NCI-H510A treated with DMSO at 0.1 percent for 48 hours (cell line): Measurements from ENCODE around the gene OR52E4.

Experiments used
- DNase-seq: peaks from one replicate; lab custom pipeline; 2025; lab: John Stamatoyannopoulos, UW

Gene OR52E4

DNA sequence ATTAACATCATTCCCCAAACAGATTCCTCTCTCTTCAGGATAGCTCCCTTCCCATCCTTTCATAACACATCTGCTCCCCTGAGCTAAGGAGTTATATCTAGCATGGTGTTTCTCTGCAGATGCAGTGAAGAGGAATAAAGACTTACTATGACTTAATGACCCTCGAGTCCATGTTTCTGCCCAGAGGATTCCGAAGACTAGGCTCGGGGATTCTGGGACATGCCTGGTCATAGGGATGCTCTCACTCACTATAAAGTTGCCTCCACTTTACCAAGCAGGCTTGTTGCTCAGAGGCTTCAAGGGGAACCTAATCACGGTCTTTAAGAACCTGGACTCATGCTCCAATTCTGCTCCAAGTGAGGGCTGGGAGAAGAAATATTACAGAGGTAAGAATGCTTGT is at the start of gene OR52E4:
Gene OR52E4 (plus strand): TSS at position 301 of the 400 bp plus-strand sequence. CDS start 3,664 bp downstream, outside the sequence.
- no peak for DNase-seq

DNA sequence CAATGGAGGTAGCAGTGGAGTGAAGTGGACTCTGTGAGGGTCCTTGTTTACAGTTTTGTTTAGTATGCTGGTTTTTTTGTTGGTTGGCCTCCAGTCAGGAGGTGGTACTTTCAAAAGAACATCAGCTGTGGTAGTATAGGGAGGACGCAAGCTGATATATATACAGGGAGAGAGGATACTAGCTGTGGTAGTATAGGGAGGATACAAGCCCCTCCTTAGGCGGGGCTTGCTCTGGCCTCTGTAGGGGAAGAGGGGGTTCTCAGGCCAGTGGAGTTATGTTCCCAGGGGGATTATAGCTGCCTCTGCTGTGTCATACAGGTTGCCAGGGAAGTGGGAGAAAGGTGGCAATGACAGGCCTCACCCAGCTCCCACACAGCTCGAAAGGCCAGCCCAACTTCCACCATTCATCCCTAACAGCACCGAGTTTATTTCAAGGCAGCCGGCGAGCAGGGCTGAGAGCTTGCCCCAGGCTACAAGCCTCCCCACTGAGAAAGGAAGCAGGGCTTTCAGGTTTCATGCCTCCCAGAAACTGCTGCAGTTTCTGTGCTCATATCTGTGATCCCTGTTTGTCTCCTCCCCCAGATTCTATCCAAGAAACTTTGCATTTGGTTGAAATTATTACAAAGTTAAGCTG is 49.1 kb upstream of the OR52E4 start:
- DNase-seq, result no peak

DNA sequence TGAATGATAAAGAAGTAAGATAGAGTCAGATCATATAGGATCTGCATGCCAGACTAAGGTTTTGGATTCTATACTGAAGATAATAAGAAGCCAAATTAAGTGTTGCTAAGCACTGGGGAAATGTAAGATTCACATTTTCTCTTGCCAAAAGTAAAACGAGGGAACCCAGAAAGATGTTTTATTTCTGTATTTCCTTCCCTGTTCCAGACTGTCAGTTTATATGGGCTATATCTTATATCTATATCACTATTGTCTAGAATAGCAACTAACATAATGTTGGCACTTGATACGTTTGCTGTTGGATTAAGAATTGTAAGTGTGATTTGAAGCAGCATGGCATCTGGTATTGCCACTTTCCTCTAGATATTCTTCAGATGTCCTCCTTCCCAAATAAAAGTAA is 47.0 kb upstream of the OR52E4 start:
- no peak for DNase-seq

DNA sequence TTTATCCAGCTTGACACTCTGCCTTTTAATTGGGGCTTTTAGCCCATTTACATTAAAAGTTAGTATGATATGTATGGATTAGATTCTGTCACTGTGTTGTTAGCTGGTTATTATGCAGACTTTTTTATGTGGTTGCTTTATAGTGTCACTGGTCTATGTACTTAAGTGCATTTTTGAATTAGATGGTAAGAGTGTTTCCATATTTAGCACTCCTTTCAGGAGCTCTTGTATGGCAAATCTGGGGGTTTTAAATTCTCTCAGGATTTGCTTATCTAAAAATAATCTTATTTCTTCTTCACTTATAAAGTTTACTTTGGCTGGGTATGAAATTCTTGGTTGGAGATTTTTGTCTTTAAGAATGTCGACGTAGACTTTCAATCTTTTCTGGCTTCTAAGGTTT is 42.7 kb upstream of the OR52E4 start:
- no peak for DNase-seq

DNA sequence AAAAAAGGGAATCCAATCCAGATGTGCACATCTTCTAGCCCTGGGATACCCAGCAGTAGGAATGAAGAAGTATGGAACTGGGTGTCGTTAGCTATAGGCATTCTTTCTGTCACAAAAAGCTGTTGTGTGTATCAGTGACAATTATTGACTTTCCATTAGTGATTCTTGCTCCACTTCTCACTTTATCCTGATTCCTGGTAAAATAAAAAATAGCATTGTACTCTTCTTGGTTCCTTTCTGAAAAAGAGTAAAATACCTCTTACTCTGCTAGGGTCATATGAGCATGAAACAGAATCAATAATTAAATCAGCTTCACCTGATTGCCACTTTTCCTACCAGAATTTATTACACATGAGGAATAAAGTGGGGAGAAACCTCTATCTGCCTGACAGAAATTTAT is 38.6 kb upstream of the OR52E4 start, which contains the start of gene OR52E6:
Gene OR52E6 (minus strand): TSS at position 101 of the 400 bp plus-strand sequence. CDS start 0 bp downstream, at position 101.
- DNase-seq, result no peak

DNA sequence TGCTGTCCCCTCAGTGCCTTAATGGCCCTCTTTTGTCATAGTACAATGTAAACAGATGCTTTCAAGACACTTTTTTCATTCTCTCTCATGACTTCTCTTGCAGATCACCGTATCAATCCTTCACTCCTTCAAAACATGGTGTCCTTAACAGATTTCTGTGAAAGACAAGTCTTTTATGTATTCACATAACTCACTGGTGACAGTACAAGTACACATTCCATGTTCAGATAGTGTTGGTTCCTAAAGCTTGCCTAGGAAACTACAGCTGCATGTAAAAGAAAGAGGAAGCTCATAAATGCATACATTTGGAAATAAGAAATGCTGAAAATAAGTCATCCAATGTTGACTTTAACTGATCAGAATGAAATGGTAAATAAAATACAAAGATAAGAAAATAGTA is 33.7 kb upstream of the OR52E4 start:
- no peak for DNase-seq

DNA sequence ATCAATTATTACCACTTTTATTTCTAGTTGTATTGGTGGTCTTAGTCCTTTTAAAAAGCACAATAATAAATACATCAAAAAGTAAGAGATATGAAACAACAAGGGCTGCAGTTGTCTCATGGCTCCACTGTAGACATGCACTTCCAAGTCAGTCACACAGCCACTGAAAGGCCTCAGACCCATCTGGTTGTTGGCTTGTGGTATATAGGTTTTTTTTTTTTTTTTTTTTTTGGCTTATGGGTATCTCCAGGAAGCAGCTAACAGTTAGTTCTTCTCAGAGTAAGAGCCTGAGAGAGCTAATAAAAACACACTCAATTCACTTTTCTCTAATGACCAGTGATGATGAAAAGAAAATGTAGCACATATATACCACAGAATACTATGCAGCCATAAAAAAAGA is 32.7 kb upstream of the OR52E4 start:
- no peak for DNase-seq

DNA sequence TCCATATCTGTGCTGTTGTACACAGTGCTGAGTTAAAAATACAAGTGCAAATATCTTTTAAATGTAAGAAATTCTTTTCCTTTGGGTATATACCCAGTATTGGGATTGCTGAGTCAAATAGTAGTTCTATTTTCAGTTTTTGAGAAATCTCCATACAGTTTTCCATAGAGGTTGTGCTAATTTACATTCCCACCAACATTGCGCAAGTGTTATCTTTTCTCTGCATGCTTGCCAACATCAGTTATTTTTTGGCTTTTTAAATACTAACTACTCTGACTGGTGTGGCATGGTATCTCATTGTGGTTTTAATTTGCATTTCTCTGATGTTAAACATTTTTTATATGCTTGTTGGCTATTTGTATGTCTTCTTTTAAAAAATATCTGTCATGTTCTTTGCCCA is 29.4 kb upstream of the OR52E4 start:
- DNase-seq, result no peak

DNA sequence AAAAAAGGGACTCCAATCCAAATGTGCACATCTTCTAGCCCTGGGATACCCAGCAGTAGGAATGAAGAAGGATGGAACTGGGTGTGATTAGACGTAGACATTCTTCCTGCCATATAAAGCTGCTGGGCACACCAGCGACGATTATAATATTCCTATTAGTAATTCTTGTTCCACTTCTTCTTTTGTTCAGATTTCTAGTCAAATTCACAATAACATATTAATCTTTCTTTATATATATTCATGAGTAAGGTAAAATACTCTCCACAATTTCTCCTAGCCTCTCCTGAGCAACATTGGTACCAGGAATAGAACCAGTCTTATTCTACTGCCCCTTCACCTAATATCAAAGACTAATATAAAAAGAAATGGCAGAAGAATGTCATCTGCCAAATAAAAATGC is 22.8 kb upstream of the OR52E4 start, which contains the start of gene OR52E8:
Gene OR52E8 (minus strand): TSS at position 101 of the 400 bp plus-strand sequence. CDS start 0 bp downstream, at position 101.
- no peak for DNase-seq

DNA sequence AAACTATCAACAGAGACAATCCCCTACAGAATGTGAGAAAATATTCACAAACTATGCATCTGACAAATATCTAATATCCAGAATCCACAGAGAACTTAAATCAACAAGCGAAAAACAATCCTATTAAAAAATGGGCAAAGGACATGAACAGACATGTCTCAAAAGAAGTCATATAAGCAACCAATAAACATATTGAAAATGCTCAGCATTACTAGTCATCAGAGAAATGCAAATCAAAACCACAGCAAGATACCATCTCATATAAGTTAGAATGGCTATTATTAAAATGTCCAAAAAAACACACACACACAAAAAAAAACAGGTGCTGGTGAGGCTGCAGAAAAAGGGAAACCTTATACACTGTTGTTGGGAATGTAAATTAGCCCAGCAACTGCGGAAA is 14.6 kb upstream of the OR52E4 start:
- no peak for DNase-seq

DNA sequence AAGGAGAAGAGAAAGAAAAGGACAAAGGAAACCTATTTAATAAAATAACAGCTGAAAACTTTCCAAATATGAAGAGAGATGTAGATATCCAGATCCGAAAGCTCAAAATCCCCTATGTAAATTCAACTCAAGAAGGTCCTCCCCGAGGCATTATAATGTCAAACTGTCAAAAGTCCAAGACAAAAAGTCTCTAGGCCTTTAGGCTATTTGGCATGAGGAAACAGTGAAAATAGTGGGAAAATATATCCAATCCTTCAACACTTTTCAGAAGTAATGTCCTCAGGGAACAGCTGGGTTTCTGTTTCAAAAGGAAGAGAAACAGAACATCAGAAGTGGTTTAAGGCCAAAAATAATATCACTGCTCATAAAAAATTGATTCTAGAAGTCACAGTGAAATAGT is 1.9 kb upstream of the OR52E4 start:
- no peak for DNase-seq

DNA sequence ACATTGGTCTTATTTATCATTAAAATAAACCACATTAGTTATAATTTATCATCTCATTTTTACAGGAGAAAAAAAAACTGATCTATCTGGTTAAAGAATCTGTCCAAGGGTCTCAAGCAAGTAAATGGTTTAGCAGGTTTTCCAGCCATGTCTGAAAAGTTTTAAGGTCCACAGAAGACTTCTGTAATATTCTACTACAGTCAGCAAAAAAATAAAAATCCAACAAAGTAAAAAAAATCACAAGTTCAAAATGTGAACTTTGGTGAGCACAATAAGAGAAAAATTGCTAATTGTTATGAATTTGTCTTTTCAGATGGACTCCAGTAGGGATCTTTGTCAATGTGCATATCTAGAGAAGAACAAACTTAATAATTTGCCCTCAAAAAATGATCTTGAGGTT is 1.3 kb downstream of the OR52E4 start:
- DNase-seq, result no peak

DNA sequence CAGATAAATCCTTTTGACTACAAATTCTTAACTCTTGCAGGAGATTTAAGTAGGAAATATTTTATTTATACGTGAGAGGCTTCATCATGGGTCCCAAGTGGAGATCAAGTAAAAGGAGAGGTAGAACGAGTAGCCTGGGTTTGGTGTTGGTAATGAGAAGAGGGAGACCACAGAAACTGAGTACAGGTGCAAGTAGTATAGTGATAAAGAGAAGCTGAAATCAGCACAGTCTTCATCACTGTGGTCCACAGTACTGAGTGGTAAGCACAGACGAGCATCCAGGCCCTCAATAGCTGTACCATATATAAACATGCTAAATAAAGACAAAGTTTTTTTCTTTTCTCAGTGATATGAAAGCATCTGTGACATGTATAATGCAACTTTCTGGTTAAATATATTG is 6.7 kb downstream of the OR52E4 start:
- DNase-seq, result no peak

DNA sequence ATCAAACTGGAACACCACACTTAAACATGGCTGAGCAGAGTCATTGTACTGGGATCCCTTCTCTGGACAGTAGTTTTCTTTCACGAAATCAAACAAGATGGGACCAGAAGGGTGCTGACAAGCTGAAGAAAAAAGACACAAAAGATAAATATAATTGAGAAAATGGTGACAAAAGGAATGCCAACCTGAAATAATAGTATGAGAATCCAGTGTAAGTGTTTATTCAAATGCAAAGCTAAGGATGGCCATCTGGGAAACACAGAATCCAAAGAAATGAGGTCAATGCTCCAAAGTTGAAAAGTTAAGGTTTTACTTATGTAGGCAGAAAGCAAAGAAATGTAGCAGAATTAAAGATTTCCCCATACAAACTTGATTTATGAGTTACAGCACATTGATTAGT is 7.2 kb downstream of the OR52E4 start:
- DNase-seq, result no peak

DNA sequence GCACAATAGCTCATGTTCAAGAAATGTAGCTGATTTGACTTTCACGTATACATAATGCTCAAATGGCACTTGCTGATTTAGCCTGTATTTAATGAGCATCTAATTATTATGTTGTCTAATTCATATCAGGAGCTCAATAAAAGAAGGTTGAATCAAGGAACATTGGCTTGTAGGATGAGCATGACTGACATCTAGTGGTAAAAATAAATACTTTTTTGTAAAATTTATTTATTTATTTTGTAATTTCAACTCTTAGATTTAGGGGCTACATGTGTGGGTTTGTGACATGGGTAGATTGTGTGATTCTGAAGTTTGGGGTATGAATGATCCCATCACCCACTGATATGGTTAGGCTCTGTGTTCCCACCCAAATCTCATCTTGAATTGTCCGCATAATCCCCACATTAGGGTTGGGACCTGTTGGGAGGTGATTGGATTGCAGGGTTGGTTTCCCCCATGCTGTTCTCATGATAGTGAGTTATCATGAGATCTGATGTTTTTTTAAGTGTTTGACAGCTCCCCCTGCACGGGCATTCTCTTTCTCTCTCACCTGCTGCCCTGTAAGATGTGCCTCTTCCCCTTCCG is 10.9 kb downstream of the OR52E4 start:
- peak; percentile 6 for DNase-seq

DNA sequence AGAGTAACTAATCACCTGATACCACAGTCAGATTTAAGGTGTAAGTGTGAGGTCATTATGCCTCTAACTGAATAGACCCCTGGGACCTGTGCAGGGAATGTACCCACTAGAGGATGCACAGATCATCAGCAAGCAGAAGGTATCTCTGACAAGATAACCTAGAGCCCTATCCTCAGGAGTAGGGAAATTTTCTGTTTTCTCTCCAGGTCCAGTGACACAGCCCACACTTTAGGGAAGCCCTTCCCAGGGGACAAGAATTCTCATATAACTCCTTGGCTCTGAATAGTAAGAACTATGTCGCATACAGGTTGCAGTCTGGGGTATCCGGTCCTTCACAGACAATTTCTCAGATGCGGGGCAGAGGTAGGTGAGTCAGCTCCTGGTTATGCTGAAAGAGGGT is 12.5 kb downstream of the OR52E4 start, which contains the start of gene OR52E5:
Gene OR52E5 (plus strand): TSS at position 301 of the 400 bp plus-strand sequence. CDS start 7,569 bp downstream, outside the sequence.
- DNase-seq, result no peak

DNA sequence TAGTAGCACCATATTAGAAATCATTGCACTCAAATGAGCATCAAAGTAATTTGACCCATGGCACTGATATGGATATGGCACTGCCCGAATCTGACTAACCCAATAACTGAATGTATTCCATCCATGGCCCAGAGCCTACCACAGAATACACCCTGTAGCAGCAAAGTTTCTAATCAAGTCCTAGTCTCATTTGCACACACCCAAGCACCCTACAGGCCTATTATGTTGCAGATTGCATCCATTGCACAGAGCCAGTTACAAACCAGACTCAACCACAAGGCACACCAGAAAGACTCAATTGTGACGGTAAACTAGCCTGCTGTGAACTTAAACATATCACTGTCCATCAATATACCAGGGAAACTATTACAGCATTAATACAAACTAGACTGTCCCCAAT is 19.1 kb downstream of the OR52E4 start:
- no peak for DNase-seq

DNA sequence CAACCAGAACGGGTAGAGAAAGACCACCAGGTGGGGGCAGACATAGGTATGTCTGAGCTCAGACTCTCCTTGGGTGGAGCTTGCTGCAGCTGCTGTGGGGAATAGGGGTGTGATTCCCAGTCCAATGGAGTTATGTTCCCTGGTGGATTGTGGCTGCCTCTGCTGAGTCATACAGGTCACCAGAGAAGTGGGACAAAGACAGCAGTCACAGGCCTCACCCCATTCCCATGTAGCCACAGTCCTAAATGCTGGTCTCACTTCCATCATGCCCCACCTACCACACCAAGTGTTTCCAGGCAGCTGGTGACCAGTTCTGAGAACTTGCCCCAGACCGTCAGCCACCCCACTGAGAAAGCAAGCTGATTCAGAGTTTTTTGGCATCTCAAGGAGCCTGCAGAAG is 30.1 kb downstream of the OR52E4 start:
- no peak for DNase-seq

DNA sequence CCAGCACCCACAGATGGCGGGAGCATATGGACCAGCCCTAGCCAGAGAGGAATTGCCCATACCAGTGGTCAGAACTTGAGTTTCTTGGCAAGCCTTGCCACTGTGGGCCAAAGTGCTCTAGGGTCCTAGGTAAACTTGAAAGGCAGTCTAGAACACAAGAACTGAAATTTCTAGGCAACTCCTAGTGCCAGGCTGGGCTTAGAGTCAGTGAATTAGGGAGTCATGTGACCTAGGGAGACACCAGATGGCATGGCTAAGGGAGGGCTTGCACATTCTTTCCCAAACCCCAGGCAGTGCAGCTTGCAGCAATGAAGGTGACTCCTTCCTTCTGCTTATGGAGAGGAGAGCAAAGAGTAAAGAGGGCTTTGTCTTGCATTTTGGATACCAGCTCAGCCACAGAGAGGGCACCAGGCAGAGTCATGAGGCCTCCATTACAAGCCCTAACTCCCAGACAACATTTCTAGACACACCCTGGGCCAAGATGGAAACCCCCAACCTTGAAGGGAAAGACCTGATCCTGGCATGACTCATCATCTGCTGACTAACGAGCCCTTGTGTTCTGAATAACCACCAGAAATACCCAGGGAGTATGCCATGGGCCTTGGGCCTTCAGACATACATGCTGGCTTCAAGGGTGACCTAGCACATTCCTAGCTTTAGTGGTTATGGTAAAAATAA is 42.5 kb downstream of the OR52E4 start:
- no peak for DNase-seq

DNA sequence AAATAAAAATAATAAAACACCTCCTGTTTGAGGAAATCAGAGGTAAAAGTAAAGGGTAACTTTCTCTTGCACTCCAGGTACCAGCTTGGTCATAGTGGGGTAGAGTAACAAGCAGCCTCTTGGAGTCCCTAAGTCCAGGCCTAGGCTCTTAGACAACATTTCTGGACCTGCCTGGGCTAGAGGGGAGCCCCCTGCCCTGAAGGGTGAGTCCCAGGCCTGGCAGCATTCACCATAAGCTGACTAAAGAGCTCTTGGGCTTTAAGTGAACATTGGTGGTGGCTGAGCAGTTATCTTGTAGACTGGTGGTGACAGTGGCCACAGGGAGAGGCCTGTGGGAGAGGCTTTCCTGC is 43.0 kb downstream of the OR52E4 start:
- no peak for DNase-seq

DNA sequence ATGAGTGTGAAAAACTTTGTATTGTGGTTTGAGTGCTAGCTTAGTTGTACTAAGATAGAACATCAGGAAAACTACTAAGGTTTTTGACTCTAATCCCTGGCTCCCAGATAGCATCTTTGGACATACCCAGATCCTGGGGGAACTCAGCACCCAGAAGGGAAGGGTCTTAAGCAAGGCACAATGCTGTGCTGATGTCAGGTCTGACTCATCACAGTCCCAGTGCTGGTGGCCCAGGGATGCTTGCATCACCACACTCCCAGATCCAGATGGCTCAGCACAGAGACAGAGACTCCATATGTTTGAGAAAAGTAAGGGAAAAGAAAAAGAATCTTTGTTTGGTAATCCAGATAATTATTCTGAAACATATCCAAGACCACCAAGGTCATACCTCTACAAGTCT is 43.4 kb downstream of the OR52E4 start:
- no peak for DNase-seq

DNA sequence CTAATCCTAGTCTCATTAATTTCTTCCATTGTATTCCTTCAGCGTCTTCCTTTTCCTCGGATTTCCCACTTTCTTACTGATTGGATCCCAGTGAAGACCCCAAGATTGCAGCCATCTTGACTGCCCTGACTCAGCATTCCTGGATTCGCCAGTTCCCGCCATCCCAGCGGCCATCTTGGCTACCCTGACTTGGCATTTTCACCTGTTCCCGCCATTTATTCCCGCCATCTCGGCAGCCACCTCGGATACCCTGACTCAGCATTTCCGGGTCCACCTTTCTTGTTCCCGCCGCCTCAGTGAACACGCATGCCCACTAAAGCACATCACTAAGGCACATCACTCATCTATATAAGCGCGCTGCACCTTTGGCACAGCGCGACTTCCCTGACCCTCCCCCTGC is 47.8 kb downstream of the OR52E4 start:
- no peak for DNase-seq

DNA sequence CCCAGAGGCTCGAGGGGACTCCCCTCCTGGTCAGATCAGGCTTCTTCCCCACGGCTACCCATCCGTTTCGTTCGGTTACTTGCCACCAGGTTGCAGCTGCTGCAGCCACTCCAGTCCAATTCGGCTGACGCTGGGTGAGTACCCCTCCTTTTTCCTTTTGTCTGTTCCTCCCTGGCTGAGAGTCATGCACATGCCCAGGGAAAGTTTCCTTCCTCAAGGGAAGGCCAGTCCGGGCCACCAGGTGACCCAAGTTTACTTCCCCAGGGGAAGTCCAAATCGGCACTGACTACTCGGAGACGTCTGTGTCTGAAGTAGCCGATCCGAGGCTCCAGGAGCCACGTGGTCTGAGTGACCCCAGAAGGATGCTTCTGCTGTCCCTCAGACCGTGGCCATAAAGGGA is 48.4 kb downstream of the OR52E4 start:
- no peak for DNase-seq
